ENCODE data around the gene IFT57. TPM values are rescaled to one million over a fixed set of nuclear protein-coding genes. Genes with fewer than 3 reads are reported as not detected.

IFT57 gene
- total and polyA plus RNA-seq, 9 of the 15 experiments (the other 6 are each of a cell fraction or from before 2014, with no cell fraction given), result 1.5 to 20.1 (median 9.9) TPM

GRCh38 chr3:108124337-108125152 is 97.7 kb downstream of the IFT57 start (continued):
- TF ChIP-seq CREB3 (tag; conservative IDR thresholded peaks at IDR 0.05; ENCODE audit: low read depth) (peak; percentile 88), ARNT (IDR thresholded peaks at IDR 0.05) (no peak), NBN (IDR thresholded peaks at IDR 0.05; ENCODE audit: low read depth) (0 out of 2 replicates have a peak, but pooled peaks have one; percentile 36), FOXA3 (CRISPR knock-in tag; conservative IDR thresholded peaks at IDR 0.05 in 1 of 2, IDR thresholded peaks at IDR 0.05 in 1 of 2) (no peak), HDGF (IDR thresholded peaks at IDR 0.05) (no peak), KLF16 (IDR thresholded peaks at IDR 0.05) (peak; percentile 50; the same call in 1 of the 2 replicates), ZNF445 (CRISPR knock-in tag; IDR thresholded peaks at IDR 0.05; ENCODE audit: low read depth) (no peak), ZNF431 (CRISPR knock-in tag; IDR thresholded peaks at IDR 0.05) (no peak), BRD9 (IDR thresholded peaks at IDR 0.05; ENCODE audit: low read depth, partially characterized antibody) (no peak), E2F4 (CRISPR knock-in tag; IDR thresholded peaks at IDR 0.05; ENCODE audit: low read depth) (no peak), PPARD (CRISPR knock-in tag; IDR thresholded peaks at IDR 0.05) (no peak), POLR2H (tag; IDR thresholded peaks at IDR 0.05; ENCODE audit: low read depth) (peak; percentile 53), TFE3 (CRISPR knock-in tag; IDR thresholded peaks at IDR 0.05) (no peak), ZNF696 (CRISPR knock-in tag; conservative IDR thresholded peaks at IDR 0.05) (no peak), ZNF717 (CRISPR knock-in tag; IDR thresholded peaks at IDR 0.05) (no peak), TSC22D4 (tag; IDR thresholded peaks at IDR 0.05) (no peak), NRF1 (conservative IDR thresholded peaks at IDR 0.05 in 1 of 2, IDR thresholded peaks at IDR 0.05 in 1 of 2) (no peak), NELFE (IDR thresholded peaks at IDR 0.05; ENCODE audit: insufficient read depth, insufficient read length) (no peak), MAFF (IDR thresholded peaks at IDR 0.05; ENCODE audit: low read length) (no peak), ZNF444 (CRISPR knock-in tag; IDR thresholded peaks at IDR 0.05) (no peak), ZNF175 (CRISPR knock-in tag; IDR thresholded peaks at IDR 0.05; ENCODE audit: low read depth) (peak; percentile 39), ZBTB34 (CRISPR knock-in tag; IDR thresholded peaks at IDR 0.05) (no peak), FOXK1 (CRISPR knock-in tag; IDR thresholded peaks at IDR 0.05; ENCODE audit: borderline replicate concordance) (no peak), RBM22 (IDR thresholded peaks at IDR 0.05; ENCODE audit: low read depth, low read length, poor library complexity, severe bottlenecking) (no peak), ZNF212 (CRISPR knock-in tag; IDR thresholded peaks at IDR 0.05) (no peak)
